GM19395 (cell line): ENCODE measurements around the gene LTA4H.

Experiments
- ATAC-seq: cut with Tn5 transposase; IDR thresholded peaks from one replicate; pipeline ENCODE4 v1.9.1; 2021; ENCODE audit warnings: mild to moderate bottlenecking, moderate library complexity; ENCODE audit not compliant: unreplicated experiment

LTA4H gene

GRCh38 chr12:96060041-96060440 is 24.7 kb upstream of the LTA4H start:
- ATAC-seq, result no peak

GRCh38 chr12:96057986-96058553 is 22.7 kb upstream of the LTA4H start:
- ATAC-seq, result no peak

GRCh38 chr12:96056646-96057455 is 21.5 kb upstream of the LTA4H start:
- no peak for ATAC-seq

DNA sequence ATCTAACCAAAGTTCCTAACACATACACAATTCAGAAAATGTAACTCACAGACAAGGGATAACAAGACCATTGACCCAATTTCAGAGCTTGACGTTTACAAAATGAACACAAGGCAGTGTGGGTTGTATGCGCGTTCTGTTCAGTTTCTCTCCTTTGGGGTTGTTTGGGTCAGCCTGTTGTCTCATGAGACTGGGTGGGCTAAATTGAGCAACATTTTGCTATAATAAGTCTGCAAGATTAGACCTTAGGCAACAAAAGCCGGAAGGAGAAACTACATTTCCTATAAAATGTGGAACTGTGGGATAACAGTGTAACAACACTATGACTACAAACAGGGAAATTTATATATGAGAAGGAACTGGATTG is 18.8 kb upstream of the LTA4H start:
- no peak for ATAC-seq

DNA sequence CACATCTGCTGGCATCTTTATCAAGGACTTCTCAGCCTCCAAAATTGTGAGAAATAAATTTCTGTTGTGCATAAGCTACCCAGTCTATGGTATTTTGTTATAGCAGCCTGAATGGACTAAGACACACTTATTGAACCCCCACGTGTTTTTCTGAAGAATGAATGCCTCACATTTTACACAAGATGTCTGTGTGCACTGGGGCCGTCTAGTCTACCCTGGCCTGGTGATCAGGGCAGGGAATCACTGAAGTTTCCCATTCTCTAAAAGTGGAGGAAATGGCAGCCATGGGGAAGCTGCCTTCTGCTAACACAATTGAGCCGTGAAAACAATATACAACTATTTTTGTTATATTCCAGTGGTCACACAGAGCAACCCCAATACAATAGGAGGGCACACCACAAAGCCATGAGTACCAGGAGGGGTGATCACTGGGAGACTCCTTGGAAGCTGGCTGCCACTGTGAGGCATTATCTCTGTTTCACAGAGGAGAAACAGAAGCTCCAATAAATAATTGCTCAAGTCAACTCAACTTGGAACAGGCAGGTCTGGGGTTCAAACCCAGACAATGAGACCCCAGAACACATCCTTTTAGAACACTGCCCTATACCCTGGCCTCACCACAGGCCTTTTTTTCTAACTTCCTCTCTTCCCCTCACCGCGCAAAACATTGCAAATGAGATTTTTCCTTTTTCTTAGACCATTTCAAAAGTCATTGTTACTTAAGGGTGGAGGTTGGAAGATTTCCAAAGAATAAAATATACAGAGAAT is 18.3 kb upstream of the LTA4H start:
- ATAC-seq, result no peak

DNA sequence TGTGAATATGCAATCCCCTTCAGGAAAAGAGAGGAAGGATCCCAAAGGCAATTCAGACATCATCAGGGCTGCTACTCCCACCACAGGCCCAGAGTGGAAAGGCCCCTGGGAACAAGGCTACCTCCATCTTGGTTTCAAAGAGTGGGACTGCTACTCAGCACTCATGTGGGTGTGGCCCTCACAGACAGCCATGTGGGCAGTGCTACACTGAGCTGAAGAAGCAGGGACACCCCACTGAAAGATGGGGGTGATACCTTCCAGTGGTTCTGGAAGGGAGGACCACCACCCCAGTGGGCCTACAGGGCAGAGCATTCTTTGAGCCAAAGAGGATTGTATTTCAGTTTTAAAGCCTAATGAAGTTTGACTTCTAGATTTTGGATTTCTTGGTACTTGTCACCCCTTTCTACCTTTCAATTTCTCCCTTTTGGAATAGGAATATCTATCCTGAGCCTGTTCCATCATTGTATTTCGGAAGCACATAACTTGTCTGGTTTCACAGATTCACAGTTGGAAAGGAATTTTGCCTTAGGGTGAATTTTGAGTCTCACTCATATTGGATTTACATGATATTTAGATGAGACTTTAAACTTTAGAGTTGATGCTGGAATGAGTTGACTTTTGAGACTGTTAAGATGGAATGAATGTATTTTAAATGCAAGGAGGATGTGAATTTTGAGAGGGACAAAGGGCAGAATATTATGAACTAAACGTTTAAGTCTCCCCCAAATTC is 16.5 kb upstream of the LTA4H start:
- no peak for ATAC-seq

DNA sequence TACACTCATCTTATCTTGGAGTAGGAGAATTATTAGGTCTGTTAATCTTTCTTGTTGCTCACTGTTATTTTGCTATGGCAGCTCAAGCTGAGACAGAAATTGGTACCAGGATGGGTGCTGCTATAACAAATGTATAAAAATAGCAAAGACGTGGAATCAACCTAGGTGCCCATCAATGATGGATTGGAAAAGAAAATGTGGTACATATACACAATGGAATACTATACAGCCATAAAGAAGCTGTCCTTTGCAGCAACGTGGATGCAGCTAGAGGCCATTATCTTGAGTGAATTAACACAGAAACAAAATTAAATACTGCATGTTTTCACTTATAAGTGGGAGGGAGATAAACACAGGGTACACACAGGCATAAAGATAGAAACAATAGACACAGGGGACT is 14.8 kb upstream of the LTA4H start:
- ATAC-seq, result no peak

DNA sequence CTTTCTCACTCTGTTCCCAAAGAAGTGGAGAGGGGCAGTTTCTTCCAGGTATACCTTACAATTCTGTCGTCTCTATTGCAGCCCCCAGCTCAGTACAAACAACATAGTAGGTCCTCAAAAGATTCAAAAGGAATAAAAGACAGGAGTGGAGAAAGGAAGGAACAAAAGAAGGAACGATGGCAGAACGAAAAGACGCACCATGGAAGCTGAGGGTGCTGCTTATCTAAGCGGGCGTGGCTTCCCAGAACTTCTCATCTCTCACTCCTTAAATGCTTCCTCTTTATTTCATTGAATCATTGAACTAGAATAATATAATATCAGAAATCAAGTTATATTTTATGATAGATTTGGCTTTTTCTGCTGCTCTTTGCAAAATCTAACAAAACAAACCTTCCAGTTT is 13.7 kb upstream of the LTA4H start:
- no peak for ATAC-seq

- no peak for ATAC-seq
Observed at GRCh38 chr12:96048393-96048969, 13.1 kb upstream of the LTA4H start.

DNA sequence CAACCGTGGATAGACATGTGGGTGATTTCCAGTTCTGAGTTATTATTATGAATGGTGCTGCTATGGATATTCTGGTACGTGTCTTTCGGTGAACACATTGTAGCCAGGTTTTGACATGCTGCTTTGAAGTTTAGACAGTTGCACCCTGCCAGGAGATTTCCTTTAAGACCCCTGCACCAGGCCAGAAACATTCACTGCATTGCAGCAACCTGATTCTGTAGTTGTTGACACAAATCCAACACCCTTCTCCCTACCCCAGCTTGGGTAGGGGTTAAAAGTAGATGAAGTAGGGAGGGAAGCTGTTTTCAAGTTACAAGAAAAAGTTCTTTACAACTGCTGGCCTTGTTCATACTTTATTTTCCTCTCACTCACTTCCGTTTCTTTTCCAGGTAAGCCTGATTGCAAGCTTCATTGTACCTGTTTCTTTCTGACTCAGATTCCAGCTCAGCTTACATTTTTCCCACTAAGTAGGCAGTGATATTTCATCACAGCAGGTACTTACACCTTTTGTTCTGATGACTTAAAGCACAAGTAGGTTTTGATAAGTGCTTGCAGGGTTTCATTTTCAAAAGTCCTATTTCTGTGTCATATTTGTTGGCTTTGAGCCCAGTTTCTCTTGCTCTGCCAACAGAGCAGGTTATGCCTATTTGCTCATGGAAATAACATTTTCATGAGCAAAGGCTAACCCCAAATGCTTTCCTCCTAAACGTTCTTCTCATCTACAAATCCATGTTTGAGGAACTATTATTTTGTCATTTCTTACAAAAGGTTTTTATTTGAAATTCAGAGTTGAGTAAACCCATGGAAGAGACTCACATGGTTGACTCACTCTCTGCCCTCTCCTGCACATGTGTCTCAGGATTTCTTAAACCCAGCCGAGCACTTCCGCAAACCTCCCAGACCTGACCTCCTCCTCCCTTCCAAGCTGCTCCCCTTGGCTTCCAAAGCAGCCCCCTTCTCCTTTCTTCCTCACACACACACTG is 12.1 kb upstream of the LTA4H start:
- ATAC-seq, result peak; percentile 84

DNA sequence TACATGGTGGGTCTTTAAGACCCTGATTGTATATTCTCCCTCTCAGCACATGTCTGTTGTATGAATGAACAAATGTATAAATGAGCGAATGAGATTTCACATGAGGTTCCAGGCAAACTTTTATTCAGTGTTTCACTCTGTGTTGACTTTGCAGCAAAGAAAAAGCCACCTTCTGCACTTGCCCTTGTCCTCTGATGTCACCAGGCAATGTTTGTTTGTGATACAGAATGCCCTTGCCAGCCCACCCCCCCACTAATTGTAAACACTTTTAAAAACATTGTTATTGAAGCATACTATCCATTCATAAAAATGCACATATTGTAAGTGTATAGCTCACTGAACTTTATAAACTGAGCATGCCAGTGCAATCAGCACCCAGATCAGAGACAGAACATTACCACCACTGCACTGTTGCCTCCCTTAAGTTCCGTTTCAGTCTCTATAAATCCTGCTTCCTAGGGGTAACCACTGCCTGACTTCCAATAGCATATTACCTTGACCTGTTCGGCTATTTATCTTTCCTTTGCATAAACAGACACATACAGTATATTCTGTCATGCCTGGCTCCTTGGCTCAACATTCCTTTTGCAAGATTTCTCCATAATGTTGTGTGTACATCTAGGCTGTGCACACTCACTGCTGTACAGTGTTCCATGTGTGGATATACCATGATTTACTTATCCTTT is 11.3 kb upstream of the LTA4H start:
- no peak for ATAC-seq

DNA sequence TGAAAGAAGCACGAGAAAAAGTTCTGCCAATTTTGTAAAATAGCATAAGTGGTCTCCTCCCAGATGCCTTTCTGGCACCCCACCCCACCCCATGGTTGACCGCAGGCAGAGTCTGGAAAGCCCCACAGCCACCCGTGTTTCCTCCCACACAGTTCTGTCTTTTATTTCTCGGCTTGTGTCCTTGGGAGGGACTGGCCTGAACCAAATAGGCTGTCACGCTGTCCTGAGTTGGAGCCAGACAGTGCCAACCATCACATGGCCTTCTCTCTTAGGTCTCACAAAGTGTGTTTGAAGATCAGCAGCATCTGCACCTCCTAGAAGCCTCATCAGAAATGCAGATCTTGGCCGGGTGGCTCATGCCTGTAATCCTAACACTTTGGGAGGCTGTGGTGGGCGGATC is 10.2 kb upstream of the LTA4H start:
- no peak for ATAC-seq

- ATAC-seq, result no peak
Observed at GRCh38 chr12:96044943-96045290, 9.5 kb upstream of the LTA4H start.

- ATAC-seq, result no peak
Observed at GRCh38 chr12:96044017-96044942, 8.9 kb upstream of the LTA4H start.

DNA sequence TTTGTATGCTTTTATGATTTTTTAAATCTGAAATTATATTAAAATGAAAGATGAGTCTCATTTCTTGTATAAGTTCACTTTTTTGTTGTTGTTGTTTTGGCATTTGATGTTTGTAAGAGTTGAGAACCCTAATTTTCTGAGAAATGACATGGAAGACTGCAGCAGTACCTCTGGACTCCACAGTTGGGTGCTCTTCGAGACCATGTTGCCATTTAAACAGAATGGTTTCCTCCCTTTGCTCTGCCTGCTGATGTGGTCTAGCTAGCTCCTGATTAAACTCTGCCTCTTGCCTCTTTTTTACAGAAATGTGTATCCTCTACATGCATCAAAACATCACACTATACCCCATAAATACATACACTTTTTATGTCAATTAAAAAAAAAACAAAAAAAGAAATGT is 5.8 kb upstream of the LTA4H start:
- no peak for ATAC-seq

- no peak for ATAC-seq
Observed at GRCh38 chr12:96040305-96041133, 5.1 kb upstream of the LTA4H start.

GRCh38 chr12:96039516-96039915 is 4.1 kb upstream of the LTA4H start:
- ATAC-seq, result no peak
